SK-N-SH treated with all-trans-retinoic acid at 6 μM for 48 hours (cell line): ENCODE measurements around the gene CCR5AS.

Experiments
- ATAC-seq: fragments of 200-7000 bp; cut with Tn5 transposase; 3 replicates; pipeline ENCODE4 v1.9.1; 2020; ENCODE audit warnings: mild to moderate bottlenecking, moderate library complexity
- ARNTL ChIP-seq: fragments of 450-650 bp; formaldehyde crosslinking; IDR thresholded peaks from 2 replicates; pipeline ENCODE4 v1.5.0; 2020; ENCODE audit warnings: low read depth, mild to moderate bottlenecking, moderate library complexity, borderline replicate concordance
- BACH2 ChIP-seq: fragments of 250-450 bp; sonication (Bioruptor Pico); IDR thresholded peaks from 2 replicates; pipeline ENCODE4 v1.9.0; 2021; ENCODE audit warnings: mild to moderate bottlenecking, borderline replicate concordance
- CSDC2 ChIP-seq: fragments of 250-450 bp; sonication (Bioruptor Pico); IDR thresholded peaks from 2 replicates; pipeline ENCODE4 v1.5.0; 2020; ENCODE audit warnings: mild to moderate bottlenecking, moderate library complexity
- ESRRG ChIP-seq: fragments of 250-450 bp; sonication (Bioruptor Pico); IDR thresholded peaks from 2 replicates; pipeline ENCODE4 v1.6.1; 2021; ENCODE audit warnings: mild to moderate bottlenecking
- GLIS3 ChIP-seq: fragments of 250-450 bp; sonication (Bioruptor Pico); IDR thresholded peaks from 2 replicates; pipeline ENCODE4 v1.5.0; 2020; ENCODE audit warnings: mild to moderate bottlenecking, moderate library complexity
- ISL1 ChIP-seq: fragments of 250-450 bp; sonication (Bioruptor Pico); IDR thresholded peaks from 2 replicates; pipeline ENCODE4 v2.1.2; 2022; ENCODE audit warnings: mild to moderate bottlenecking, moderate library complexity
- OSR1 ChIP-seq: fragments of 250-450 bp; sonication (Bioruptor Pico); IDR thresholded peaks from 2 replicates; pipeline ENCODE4 v1.8.0; 2022; ENCODE audit warnings: moderate library complexity, mild to moderate bottlenecking, inconsistent platforms
- PPARA ChIP-seq: fragments of 250-450 bp; sonication (Bioruptor Pico); IDR thresholded peaks from 2 replicates; pipeline ENCODE4 v1.5.0; 2020; ENCODE audit warnings: mild to moderate bottlenecking, borderline replicate concordance
- RARB ChIP-seq: fragments of 250-450 bp; sonication (Bioruptor Pico); IDR thresholded peaks from 2 replicates; pipeline ENCODE4 v1.8.0; 2021; ENCODE audit warnings: mild to moderate bottlenecking, moderate library complexity
- TCF4 ChIP-seq: fragments of 250-450 bp; sonication (Bioruptor Pico); IDR thresholded peaks from 2 replicates; pipeline ENCODE4 v1.8.0; 2021; ENCODE audit warnings: mild to moderate bottlenecking, moderate library complexity, borderline replicate concordance
- TOX ChIP-seq: fragments of 250-450 bp; sonication (Bioruptor Pico); IDR thresholded peaks from 2 replicates; pipeline ENCODE4 v1.8.0; 2021; ENCODE audit warnings: mild to moderate bottlenecking, moderate library complexity, borderline replicate concordance
- ZC3H10 ChIP-seq: fragments of 250-450 bp; sonication (Bioruptor Pico); IDR thresholded peaks from 2 replicates; pipeline ENCODE4 v1.5.1; 2021; ENCODE audit warnings: mild to moderate bottlenecking, moderate library complexity
- ZFP3 ChIP-seq: fragments of 250-450 bp; sonication (Bioruptor Pico); IDR thresholded peaks from 2 replicates; pipeline ENCODE4 v1.5.0; 2020; ENCODE audit warnings: mild to moderate bottlenecking, moderate library complexity
- ZFP30 ChIP-seq: fragments of 450-650 bp; formaldehyde crosslinking; IDR thresholded peaks from 2 replicates; pipeline ENCODE4 v1.5.0; 2022; ENCODE audit warnings: mild to moderate bottlenecking, moderate library complexity
- ZNF565 ChIP-seq: fragments of 450-650 bp; formaldehyde crosslinking; conservative IDR thresholded peaks from 2 replicates; pipeline ENCODE4 v1.5.0; 2020; ENCODE audit warnings: low read depth, mild to moderate bottlenecking, moderate library complexity
- ZNF70 ChIP-seq: fragments of 450-650 bp; formaldehyde crosslinking; IDR thresholded peaks from 2 replicates; pipeline ENCODE4 v1.5.0; 2020; ENCODE audit warnings: mild to moderate bottlenecking, moderate library complexity
- ZNF8 ChIP-seq: fragments of 450-650 bp; formaldehyde crosslinking; IDR thresholded peaks from 2 replicates; pipeline ENCODE4 v1.5.0; 2020; ENCODE audit warnings: mild to moderate bottlenecking, moderate library complexity
- TF ChIP-seq, protein P1 (sequence below): fragments of 250-450 bp; sonication (Bioruptor Pico); IDR thresholded peaks from 2 replicates; pipeline ENCODE4 v1.8.0; 2021; ENCODE audit warnings: low read depth, mild to moderate bottlenecking, moderate library complexity, borderline replicate concordance
- TF ChIP-seq, protein P2 (sequence below): fragments of 250-450 bp; sonication (Bioruptor Pico); IDR thresholded peaks from 2 replicates; pipeline ENCODE4 v1.8.0; 2020; ENCODE audit warnings: mild to moderate bottlenecking, moderate library complexity, borderline replicate concordance
- TF ChIP-seq, protein P3 (sequence below): fragments of 250-450 bp; sonication (Bioruptor Pico); IDR thresholded peaks from 2 replicates; pipeline ENCODE4 v1.5.1; 2021; ENCODE audit warnings: mild to moderate bottlenecking, moderate library complexity
- TF ChIP-seq, protein P4 (sequence below): fragments of 250-450 bp; sonication (Bioruptor Pico); IDR thresholded peaks from 2 replicates; pipeline ENCODE4 v1.5.1; 2020; ENCODE audit warnings: low read depth, mild to moderate bottlenecking, moderate library complexity
- TF ChIP-seq, protein P5 (sequence below): fragments of 250-450 bp; sonication (Bioruptor Pico); IDR thresholded peaks from 2 replicates; pipeline ENCODE4 v1.5.0; 2020; ENCODE audit warnings: mild to moderate bottlenecking, moderate library complexity

The CCR5AS gene

DNA sequence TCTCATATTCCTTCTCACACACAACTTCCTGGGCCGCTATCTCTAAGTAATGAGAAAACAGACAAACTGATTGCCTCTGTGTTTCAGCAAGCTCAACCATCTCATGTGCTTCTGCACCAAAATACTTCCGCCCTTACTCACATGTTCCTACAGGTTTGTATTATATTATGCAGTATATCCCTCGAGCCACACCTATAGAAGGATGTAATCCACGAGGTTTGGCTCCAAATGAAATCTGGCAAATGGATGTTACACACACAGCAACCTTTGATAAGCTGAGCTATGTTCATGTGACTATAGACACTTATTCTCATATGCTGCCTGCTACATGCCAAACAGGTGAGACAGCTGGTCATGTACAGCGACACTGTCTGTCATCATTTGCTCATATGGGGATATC, 22.8 kb upstream of the CCR5AS start:
- ATAC-seq: no peak
- no peak for TF ChIP-seq ZNF70
- no peak for TF ChIP-seq BACH2
- no peak for TF ChIP-seq PPARA (CRISPR knock-in tag)
- TF ChIP-seq, protein P1, sequence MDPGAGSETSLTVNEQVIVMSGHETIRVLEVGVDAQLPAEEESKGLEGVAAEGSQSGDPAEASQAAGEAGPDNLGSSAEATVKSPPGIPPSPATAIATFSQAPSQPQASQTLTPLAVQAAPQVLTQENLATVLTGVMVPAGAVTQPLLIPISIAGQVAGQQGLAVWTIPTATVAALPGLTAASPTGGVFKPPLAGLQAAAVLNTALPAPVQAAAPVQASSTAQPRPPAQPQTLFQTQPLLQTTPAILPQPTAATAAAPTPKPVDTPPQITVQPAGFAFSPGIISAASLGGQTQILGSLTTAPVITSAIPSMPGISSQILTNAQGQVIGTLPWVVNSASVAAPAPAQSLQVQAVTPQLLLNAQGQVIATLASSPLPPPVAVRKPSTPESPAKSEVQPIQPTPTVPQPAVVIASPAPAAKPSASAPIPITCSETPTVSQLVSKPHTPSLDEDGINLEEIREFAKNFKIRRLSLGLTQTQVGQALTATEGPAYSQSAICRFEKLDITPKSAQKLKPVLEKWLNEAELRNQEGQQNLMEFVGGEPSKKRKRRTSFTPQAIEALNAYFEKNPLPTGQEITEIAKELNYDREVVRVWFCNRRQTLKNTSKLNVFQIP: no peak
- no peak for TF ChIP-seq CSDC2 (CRISPR knock-in tag)
- TF ChIP-seq, protein P2, sequence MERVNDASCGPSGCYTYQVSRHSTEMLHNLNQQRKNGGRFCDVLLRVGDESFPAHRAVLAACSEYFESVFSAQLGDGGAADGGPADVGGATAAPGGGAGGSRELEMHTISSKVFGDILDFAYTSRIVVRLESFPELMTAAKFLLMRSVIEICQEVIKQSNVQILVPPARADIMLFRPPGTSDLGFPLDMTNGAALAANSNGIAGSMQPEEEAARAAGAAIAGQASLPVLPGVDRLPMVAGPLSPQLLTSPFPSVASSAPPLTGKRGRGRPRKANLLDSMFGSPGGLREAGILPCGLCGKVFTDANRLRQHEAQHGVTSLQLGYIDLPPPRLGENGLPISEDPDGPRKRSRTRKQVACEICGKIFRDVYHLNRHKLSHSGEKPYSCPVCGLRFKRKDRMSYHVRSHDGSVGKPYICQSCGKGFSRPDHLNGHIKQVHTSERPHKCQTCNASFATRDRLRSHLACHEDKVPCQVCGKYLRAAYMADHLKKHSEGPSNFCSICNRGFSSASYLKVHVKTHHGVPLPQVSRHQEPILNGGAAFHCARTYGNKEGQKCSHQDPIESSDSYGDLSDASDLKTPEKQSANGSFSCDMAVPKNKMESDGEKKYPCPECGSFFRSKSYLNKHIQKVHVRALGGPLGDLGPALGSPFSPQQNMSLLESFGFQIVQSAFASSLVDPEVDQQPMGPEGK: no peak
- no peak for TF ChIP-seq ZFP3 (CRISPR knock-in tag)
- TF ChIP-seq ISL1 (CRISPR knock-in tag): no peak
- no peak for TF ChIP-seq ESRRG (CRISPR knock-in tag)
- TF ChIP-seq ZNF565 (CRISPR knock-in tag): no peak
- no peak for TF ChIP-seq OSR1 (CRISPR knock-in tag)
- no peak for TF ChIP-seq ZFP30
- no peak for TF ChIP-seq GLIS3 (CRISPR knock-in tag)
- TF ChIP-seq, protein P3, sequence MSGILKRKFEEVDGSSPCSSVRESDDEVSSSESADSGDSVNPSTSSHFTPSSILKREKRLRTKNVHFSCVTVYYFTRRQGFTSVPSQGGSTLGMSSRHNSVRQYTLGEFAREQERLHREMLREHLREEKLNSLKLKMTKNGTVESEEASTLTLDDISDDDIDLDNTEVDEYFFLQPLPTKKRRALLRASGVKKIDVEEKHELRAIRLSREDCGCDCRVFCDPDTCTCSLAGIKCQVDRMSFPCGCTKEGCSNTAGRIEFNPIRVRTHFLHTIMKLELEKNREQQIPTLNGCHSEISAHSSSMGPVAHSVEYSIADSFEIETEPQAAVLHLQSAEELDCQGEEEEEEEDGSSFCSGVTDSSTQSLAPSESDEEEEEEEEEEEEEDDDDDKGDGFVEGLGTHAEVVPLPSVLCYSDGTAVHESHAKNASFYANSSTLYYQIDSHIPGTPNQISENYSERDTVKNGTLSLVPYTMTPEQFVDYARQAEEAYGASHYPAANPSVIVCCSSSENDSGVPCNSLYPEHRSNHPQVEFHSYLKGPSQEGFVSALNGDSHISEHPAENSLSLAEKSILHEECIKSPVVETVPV: no peak
- no peak for TF ChIP-seq TOX (CRISPR knock-in tag)
- TF ChIP-seq ZC3H10 (CRISPR knock-in tag): no peak
- no peak for TF ChIP-seq ARNTL
- TF ChIP-seq, protein P4, sequence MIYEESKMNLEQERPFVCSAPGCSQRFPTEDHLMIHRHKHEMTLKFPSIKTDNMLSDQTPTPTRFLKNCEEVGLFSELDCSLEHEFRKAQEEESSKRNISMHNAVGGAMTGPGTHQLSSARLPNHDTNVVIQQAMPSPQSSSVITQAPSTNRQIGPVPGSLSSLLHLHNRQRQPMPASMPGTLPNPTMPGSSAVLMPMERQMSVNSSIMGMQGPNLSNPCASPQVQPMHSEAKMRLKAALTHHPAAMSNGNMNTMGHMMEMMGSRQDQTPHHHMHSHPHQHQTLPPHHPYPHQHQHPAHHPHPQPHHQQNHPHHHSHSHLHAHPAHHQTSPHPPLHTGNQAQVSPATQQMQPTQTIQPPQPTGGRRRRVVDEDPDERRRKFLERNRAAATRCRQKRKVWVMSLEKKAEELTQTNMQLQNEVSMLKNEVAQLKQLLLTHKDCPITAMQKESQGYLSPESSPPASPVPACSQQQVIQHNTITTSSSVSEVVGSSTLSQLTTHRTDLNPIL (CRISPR knock-in tag): no peak
- no peak for TF ChIP-seq TCF4 (CRISPR knock-in tag)
- TF ChIP-seq, all 23 proteins: peak for 0

DNA sequence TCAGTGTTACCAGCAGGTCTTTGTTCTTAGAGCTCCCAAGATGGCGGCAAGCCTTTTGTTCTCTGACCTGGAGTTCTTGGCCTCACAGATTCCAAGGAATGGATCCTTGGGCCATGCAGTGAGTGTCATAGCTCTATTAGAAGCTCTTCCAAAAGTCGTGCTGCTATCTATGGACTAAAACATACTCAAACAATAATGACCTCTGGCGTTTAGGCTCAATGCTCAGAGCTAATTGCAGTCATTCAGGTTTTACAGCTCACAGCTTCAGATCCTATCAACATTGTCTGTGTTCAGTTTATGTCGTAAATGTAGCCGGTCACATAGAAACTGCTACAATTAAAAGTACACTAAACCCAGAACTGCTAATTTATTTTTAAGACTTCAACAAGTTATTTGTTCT, 22.4 kb upstream of the CCR5AS start:
- TF ChIP-seq ZNF70 (no peak), ZFP30 (no peak), ARNTL (no peak), ZNF8 (CRISPR knock-in tag) (no peak), OSR1 (CRISPR knock-in tag) (no peak), RARB (no peak), PPARA (CRISPR knock-in tag) (no peak), TOX (CRISPR knock-in tag) (no peak), ESRRG (CRISPR knock-in tag) (no peak), ZFP3 (CRISPR knock-in tag) (no peak)
- TF ChIP-seq, protein P5, sequence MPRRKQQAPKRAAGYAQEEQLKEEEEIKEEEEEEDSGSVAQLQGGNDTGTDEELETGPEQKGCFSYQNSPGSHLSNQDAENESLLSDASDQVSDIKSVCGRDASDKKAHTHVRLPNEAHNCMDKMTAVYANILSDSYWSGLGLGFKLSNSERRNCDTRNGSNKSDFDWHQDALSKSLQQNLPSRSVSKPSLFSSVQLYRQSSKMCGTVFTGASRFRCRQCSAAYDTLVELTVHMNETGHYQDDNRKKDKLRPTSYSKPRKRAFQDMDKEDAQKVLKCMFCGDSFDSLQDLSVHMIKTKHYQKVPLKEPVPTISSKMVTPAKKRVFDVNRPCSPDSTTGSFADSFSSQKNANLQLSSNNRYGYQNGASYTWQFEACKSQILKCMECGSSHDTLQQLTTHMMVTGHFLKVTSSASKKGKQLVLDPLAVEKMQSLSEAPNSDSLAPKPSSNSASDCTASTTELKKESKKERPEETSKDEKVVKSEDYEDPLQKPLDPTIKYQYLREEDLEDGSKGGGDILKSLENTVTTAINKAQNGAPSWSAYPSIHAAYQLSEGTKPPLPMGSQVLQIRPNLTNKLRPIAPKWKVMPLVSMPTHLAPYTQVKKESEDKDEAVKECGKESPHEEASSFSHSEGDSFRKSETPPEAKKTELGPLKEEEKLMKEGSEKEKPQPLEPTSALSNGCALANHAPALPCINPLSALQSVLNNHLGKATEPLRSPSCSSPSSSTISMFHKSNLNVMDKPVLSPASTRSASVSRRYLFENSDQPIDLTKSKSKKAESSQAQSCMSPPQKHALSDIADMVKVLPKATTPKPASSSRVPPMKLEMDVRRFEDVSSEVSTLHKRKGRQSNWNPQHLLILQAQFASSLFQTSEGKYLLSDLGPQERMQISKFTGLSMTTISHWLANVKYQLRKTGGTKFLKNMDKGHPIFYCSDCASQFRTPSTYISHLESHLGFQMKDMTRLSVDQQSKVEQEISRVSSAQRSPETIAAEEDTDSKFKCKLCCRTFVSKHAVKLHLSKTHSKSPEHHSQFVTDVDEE (CRISPR knock-in tag): no peak
- TF ChIP-seq, protein P1: no peak
- TF ChIP-seq, protein P4 (CRISPR knock-in tag): no peak
- TF ChIP-seq, all 23 proteins: peak for 0
- ATAC-seq: no peak
